HS-5 (cell line): ENCODE results near the gene AKAP17A.

Source experiments
- DNase-seq: peaks from one replicate; pipeline ENCODE4 v3.0.0-alpha.2; 2012; ENCODE audit warnings: low read depth

Gene AKAP17A

GRCh38 chrX:1582686-1583437, 8.5 kb upstream of the AKAP17A start:
- no peak for DNase-seq

DNA sequence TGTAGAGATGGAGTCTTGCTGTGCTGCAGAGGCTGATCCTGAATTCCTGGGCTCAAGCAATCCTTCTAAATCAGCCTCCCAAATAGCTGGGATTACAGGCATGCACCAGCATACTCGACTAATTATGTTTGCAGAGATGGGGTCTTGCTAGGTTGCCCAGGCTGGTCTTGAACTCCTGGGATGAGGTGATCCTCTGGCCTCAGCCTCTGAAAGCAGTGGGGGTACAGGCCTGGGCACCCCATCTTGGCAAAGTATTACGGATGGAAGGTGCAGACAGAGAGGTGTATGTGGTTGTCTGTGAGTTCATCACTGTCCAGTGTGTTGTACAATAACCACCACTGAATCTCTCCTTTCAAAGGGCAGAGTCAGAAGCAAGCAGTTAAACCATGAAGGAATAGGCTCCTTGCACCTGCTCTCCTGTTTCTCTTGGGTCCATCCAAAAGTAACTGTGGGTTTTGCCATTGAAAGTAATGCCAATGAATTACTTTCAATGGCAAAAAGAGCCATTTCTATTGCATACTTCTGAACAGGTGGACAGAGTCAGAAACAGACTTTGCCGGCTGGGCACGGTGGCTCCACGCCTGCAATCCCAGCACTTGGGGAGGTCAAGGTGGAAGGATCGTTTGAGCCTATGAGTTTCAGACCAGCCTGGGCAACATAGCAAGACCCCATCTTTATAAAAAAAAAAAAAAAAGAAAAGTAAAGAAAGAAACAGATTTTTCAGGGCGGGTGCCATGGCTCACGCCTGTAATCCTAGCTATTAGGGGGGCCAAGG, 7.0 kb upstream of the AKAP17A start:
- no peak for DNase-seq

DNA sequence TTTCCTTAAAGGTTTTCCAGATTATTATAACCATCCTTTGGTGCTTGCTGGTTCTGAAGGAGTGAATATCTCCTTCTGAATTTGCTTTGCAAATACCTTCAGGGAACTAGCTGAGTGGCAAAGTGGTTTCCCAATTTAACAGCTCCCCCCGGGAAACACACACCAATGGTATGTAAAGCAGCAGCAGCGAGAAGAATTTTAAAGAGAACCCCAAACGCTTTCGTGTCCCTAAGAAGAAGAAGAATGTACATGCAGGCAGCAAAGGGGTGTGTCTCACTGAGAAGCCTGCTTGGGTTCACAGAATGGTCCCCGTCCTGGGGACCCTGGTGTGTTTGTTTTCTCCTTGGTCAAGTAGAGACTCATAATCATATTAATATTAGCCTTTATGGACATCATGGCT, 4.2 kb upstream of the AKAP17A start:
- no peak for DNase-seq

- DNase-seq: no peak
Measured at GRCh38 chrX:1589356-1590130, 1.9 kb upstream of the AKAP17A start.

DNA sequence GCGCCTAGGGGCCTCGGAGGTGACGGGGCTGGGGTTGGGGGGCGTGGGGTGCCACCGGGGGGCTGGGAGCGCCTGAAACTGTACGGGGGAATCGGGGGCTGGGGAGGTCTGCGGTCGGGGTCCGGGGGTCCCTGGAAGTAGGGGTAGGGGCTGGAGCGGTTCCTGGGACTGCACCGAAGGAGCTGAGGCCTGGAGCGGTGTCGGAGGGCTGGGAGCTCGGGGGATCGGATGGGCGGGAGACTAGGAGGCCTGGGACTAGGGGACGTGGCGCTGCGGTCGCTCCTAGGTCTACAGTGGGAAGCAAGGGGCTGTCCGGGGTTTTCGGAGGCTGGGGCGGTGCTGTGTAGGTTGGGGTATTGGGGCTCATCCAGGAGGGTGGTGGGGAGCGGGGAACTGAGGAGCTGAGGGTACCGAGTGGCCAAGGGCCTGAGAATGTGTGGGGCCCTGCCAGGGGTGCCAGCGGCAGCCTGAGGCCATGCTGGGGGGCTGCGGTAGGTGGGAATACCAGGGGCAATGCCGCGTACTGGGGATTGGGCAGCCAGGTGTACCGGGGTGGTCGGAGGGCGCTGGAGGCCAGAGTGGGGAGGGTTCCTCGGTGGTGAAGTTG, 562 bp downstream of the AKAP17A start:
- no peak for DNase-seq

DNA sequence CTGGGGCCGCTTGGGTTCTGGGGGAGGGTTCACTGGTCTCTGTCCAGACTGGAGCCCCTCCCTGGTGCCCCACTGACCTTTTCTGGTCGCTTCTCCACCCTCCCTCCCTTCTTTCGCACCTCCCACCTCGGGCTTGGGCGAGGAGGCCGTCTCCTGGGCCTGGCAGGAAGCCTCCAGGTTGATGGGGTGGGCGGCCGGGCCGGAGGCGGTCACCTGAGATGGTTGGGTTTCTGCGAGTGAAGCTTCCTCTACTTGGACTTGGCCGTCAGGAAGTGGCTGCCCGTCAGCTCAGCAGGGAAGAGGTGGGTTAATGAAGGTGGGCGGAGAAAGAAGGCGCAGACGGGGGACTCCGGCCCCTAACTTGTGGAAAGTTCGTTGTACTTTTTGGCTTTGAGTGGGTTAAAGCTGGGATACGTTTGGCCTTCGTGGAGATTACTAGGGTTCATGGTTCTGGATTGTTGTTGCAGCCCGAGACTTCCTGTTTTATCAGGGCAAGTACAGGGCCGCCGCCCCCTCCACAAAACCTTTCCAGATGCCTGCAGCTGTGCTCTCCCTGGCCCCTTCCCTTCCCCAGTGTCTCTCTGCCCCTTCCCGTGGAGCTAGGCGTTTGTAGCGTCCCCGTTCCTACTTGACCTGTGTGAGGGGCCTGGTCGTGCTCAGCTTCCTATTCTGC, 1.2 kb downstream of the AKAP17A start:
- no peak for DNase-seq

GRCh38 chrX:1593286-1594271, 2.2 kb downstream of the AKAP17A start:
- DNase-seq: no peak

- no peak for DNase-seq
Measured at GRCh38 chrX:1595711-1596060, 4.3 kb downstream of the AKAP17A start.

DNA sequence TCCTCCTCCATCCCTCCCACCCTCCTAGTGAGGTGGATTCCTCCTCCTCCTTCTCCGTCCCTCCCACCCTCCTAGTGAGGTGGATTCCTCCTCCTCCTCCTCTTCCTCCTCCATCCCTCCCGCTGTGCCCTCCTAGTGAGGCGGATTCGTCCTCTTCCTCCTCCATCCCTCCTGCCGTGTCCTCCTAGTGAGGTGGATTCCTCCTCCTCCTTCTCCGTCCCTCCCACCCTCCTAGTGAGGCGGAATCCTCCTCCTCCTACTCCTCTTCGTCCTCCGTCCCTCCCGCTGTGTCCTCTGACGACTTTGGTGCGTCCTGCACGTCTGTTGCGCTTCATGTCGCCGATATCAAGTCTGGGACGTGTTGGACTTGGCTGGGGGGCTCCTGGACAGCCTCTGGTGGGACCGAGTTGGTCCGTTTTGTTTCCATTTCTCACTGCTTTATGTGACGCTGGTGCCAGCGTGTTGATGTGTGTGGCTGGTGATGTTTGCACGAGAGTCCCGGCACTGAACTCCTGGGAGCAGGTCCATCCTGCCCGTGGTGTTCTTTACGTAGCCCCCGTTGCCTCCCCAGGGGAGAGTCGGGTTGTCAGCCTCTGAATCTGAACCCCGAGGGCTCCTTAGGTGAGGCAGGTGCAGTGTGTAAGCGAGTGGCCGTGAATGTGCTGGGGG, 5.4 kb downstream of the AKAP17A start:
- no peak for DNase-seq

- DNase-seq: no peak
Measured at GRCh38 chrX:1597345-1598020, 6.1 kb downstream of the AKAP17A start.

DNA sequence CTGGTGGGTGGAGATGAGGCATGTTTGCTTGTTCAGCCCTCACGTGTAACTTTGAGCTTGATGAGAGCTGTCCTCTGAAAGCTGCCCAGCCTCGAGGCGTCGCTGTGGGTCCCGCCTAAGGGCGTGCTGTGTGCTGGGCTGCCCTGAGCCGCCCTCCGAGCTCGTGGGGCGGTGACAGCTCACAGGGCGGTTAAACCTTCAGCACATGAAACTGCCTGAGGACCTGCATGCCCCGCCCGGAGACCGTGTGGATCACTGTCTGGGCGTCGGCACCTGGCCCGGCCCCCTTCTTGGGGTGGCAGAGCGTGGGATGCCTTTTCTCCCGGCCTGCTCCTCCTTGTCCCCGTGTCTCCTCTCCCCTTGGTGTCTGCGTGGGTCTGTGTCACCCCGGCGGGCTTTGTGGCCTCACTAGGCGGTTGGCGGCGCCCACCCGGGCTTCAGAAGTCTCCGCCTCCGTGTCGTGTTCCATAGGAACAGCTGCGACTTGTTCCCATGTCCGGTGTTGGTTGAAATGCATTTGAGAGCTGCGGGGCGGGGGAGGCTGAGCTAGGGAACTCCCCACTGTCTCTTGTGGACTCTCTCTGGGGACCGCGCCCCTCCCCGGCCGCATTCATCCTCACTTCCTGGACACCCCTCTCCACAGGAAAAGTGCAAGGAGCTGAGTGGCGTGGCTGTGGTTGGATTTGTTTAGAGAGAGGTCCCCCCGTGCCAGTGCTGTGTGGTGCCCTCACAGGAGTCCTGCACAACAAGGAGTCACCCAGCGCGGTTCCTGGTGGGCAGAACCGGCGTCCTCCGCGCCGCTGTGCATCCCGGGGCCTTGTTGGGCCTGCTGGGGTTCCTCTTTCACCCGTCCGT, 6.8 kb downstream of the AKAP17A start:
- DNase-seq: no peak

- DNase-seq: no peak
Measured at GRCh38 chrX:1598876-1599790, 7.7 kb downstream of the AKAP17A start.

GRCh38 chrX:1599791-1600405, 8.5 kb downstream of the AKAP17A start:
- no peak for DNase-seq

DNA sequence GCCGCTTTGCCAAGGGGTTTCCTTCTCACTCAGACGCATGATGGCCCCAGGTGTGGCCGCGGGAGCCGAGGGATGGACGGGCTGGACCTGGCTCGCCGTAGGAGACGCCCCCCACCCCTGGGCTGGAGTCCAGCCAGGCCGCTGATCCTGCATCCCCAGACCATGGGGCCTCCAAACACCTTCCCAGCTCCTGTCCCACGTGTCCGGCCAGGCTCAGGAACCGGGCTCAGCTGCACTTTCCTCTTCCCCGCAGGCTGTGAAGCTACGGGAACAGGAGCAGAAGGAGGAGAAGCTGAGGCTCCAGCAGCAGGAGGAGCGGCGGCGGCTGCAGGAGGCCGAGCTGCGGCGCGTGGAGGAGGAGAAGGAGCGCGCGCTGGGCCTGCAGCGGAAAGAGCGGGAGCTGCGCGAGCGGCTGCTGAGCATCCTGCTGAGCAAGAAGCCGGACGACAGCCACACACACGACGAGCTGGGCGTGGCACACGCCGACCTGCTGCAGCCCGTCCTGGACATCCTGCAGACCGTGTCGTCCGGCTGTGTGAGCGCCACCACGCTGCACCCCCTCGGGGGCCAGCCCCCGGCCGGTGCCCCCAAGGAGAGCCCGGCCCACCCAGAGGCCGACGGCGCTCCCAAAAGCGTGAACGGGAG, 9.1 kb downstream of the AKAP17A start:
- DNase-seq: no peak

DNA sequence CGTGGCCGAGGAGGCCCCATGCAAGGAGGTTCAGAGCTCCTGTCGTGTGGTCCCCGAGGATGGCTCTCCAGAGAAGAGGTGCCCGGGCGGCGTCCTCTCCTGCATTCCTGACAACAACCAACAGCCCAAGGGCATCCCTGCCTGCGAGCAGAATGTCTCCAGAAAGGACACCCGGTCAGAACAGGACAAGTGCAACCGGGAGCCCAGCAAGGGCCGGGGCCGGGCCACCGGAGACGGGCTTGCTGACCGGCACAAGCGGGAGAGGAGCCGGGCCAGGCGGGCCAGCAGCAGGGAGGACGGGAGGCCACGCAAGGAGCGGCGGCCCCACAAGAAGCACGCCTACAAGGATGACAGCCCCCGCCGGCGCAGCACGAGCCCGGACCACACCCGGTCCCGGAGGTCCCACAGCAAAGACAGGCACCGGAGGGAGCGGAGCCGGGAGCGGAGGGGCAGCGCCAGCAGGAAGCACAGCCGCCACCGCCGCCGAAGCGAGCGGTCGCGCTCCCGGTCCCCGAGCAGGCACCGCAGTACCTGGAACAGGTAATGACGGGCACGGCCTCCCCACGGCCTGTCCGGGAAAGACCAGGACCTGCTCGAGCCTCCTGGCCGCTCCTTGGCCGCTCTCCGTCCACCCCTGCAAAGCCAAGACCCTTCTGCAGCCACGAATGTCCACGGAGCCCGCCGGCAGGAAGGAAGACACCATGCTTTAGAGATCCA, 9.8 kb downstream of the AKAP17A start:
- no peak for DNase-seq

DNA sequence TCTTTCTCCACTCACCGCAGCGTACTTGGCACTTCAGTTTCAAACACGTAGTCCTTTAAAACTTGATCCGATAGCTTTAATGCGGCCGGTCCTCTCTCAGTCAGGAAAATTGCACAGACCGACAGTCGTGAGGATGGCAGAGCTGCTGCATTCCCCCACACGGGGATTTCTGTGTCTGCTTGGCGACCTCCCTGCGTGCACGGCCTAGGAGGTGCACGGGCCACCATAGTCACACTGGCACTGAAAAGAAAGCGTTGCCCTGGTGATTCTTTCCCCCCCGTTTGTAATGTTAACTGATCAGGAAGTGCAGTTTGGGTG, 10.3 kb downstream of the AKAP17A start:
- DNase-seq: no peak
